ENCODE measurements around the gene LBH. TPM values are rescaled to one million over a fixed set of nuclear protein-coding genes. Genes with fewer than 3 reads are reported as not detected.
A peak's percentile ranks its signal among the peaks of the same experiment; 100 is the strongest.

The LBH gene
- total RNA-seq, 4 donors from 2014 or later, result 104 to 206 (median 126) TPM

GRCh38 chr2:30255466-30256408 lies 24.4 kb downstream of the LBH start:
- Histone ChIP-seq H3K4me3 (replicated peaks in 1 of 3) (no peak overlapping the region), H3K36me3 (peaks cover 26 to 30% of the 10 kb centered on the region in 2 donors), H3K4me1 (peaks cover 47 to 50% of the 10 kb centered on the region in 2 donors), H3K27me3 (no peaks in the 10 kb centered on the region), H3K27ac (peak overlapping the region; percentile 52 to 77 (median 62)), H3K9me3 (no peaks in the 10 kb centered on the region)
- 65 to 70% methylated on average over 7 to 8 of the region's 8 CpGs for WGBS, 2 donors
- TF ChIP-seq CTCF (IDR thresholded peaks at IDR 0.05) (no peak), POLR2A (IDR thresholded peaks at IDR 0.05) (peak in 1 of 2 donors; percentile 16)
- intact Hi-C loops (cut with DNase I), result no loop called here
- DNase-seq, result peak; percentile 80 to 81

- Histone ChIP-seq H3K4me3 (replicated peaks in 1 of 3) (no peak overlapping the region), H3K27ac (no peak overlapping the region), H3K9me3 (no peaks in the 10 kb centered on the region), H3K36me3 (peaks cover 26 to 30% of the 10 kb centered on the region in 2 donors), H3K4me1 (peaks cover 38 to 40% of the 10 kb centered on the region in 2 donors), H3K27me3 (no peaks in the 10 kb centered on the region)
- WGBS, 2 donors, result 87 to 91% methylated on average over 17 of the region's 17 CpGs
- TF ChIP-seq CTCF (IDR thresholded peaks at IDR 0.05), result no peak
- no peak for TF ChIP-seq POLR2A (IDR thresholded peaks at IDR 0.05)
- DNase-seq, result no peak
- intact Hi-C loops (cut with DNase I), result no loop called here
Observed at GRCh38 chr2:30257266-30258214, 26.2 kb downstream of the LBH start.

- intact Hi-C loops (cut with DNase I), result no loop called here
- no peaks in the 10 kb centered on the region for H3K27me3 ChIP-seq
- H3K4me1 ChIP-seq, result peaks cover 22 to 25% of the 10 kb centered on the region in 2 donors
- peaks cover 26 to 30% of the 10 kb centered on the region in 2 donors for H3K36me3 ChIP-seq
- DNase-seq, result no peak
- no peak for TF ChIP-seq POLR2A (IDR thresholded peaks at IDR 0.05)
- no peak for TF ChIP-seq CTCF (IDR thresholded peaks at IDR 0.05)
- no peak overlapping the region for H3K27ac ChIP-seq
- 95 to 98% methylated on average over 15 to 16 of the region's 16 CpGs for WGBS, 2 donors
- H3K4me3 ChIP-seq (replicated peaks in 1 of 3), result no peak overlapping the region
- H3K9me3 ChIP-seq, result no peaks in the 10 kb centered on the region
Observed at GRCh38 chr2:30259071-30259470, 27.7 kb downstream of the LBH start.

GRCh38 chr2:30259827-30260679 lies 28.7 kb downstream of the LBH start:
- Histone ChIP-seq H3K27me3 (no peaks in the 10 kb centered on the region), H3K9me3 (no peaks in the 10 kb centered on the region), H3K27ac (no peak overlapping the region), H3K4me1 (peaks cover 13 to 16% of the 10 kb centered on the region in 2 donors), H3K4me3 (replicated peaks in 1 of 3) (no peak overlapping the region), H3K36me3 (peaks cover 26 to 30% of the 10 kb centered on the region in 2 donors)
- intact Hi-C loops (cut with DNase I), result no loop called here
- WGBS, 2 donors, result 83 to 84% methylated on average over 3 of the region's 3 CpGs
- TF ChIP-seq POLR2A (IDR thresholded peaks at IDR 0.05) (no peak), CTCF (IDR thresholded peaks at IDR 0.05) (no peak)
- DNase-seq, result no peak

Measured in thyroid gland (tissue), 4 donors.